HFFc6 (cell line): ENCODE measurements around the gene SORCS3. TPM values are rescaled to one million over a fixed set of nuclear protein-coding genes. Genes with fewer than 3 reads are reported as not detected.

Source experiments
- DNase-seq: peaks from one replicate; pipeline ENCODE4 v3.0.0-alpha.2; 2018
- H3K27ac Mint-ChIP-seq: 2 replicates; pipeline ENCODE4 v1.8.0; 2020; ENCODE audit warnings: mild to moderate bottlenecking, mixed read lengths
- H3K27me3 Mint-ChIP-seq: 2 replicates; pipeline ENCODE4 v1.8.0; 2021; ENCODE audit warnings: mild to moderate bottlenecking, moderate library complexity, mixed read lengths; ENCODE audit not compliant: insufficient read depth
- H3K36me3 Mint-ChIP-seq: 2 replicates; pipeline ENCODE4 v1.8.0; 2021; ENCODE audit warnings: low read depth, mixed read lengths
- H3K4me1 Mint-ChIP-seq: 2 replicates; pipeline ENCODE4 v1.8.0; 2020; ENCODE audit warnings: low read depth, mixed read lengths
- H3K4me3 Mint-ChIP-seq: 2 replicates; pipeline ENCODE4 v1.8.0; 2020; ENCODE audit warnings: mild to moderate bottlenecking, moderate library complexity, mixed read lengths
- H3K9me3 Mint-ChIP-seq: 2 replicates; pipeline ENCODE4 v1.8.0; 2020; ENCODE audit warnings: mild to moderate bottlenecking, mixed read lengths
- total RNA-seq, 6 experiments: library from RNA; stranded (reverse); fragmentation: NEBNext Ultra II Directional; extraction: Animal tissue kit (Norgen Biotek cat#: 25700); gene quantifications; 2 replicates in 1 of 6; 3 replicates in 5 of 6; pipeline ENCODE4 v1.2.3, GENCODE V29; 2021
- TF ChIP-seq, protein P1 (sequence below): fragments of 200-600 bp; sonication (generic); IDR thresholded peaks from 2 replicates; pipeline ENCODE4 v1.5.0; 2021; ENCODE audit warnings: antibody characterized with exemption, mild to moderate bottlenecking

Gene SORCS3
- total RNA-seq, 6 experiments from 2014 or later, result not detected

DNA sequence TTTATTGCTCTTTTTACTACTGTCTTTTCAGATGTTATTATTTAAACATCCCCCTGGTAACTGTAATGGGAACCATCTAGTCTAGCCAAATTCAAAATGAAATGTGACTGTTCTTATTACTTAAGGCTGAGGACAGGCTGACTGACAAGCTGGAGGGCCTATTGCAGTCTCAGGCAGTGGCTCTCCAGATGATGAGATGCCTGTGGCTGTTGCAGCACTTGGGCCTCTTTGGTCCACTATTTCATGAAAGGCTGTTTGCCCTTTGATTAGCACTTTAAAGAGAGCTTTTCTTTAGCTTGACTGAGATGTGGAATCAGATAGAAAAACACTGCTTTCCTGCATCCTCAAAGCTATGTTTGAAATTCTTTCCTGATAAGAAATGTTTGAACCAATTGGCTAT is 540.5 kb downstream of the SORCS3 start:
- DNase-seq, result no peak
- TF ChIP-seq, protein P1, sequence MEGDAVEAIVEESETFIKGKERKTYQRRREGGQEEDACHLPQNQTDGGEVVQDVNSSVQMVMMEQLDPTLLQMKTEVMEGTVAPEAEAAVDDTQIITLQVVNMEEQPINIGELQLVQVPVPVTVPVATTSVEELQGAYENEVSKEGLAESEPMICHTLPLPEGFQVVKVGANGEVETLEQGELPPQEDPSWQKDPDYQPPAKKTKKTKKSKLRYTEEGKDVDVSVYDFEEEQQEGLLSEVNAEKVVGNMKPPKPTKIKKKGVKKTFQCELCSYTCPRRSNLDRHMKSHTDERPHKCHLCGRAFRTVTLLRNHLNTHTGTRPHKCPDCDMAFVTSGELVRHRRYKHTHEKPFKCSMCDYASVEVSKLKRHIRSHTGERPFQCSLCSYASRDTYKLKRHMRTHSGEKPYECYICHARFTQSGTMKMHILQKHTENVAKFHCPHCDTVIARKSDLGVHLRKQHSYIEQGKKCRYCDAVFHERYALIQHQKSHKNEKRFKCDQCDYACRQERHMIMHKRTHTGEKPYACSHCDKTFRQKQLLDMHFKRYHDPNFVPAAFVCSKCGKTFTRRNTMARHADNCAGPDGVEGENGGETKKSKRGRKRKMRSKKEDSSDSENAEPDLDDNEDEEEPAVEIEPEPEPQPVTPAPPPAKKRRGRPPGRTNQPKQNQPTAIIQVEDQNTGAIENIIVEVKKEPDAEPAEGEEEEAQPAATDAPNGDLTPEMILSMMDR, result no peak
- Mint-ChIP-seq H3K36me3 (peaks cover under 1% of the 10 kb centered on the region; the same call in 1 of the 2 replicates), H3K27me3 (no peaks in the 10 kb centered on the region), H3K27ac (no peak overlapping the region), H3K4me1 (no peaks in the 10 kb centered on the region), H3K9me3 (peaks cover 45% of the 10 kb centered on the region), H3K4me3 (no peak overlapping the region)

DNA sequence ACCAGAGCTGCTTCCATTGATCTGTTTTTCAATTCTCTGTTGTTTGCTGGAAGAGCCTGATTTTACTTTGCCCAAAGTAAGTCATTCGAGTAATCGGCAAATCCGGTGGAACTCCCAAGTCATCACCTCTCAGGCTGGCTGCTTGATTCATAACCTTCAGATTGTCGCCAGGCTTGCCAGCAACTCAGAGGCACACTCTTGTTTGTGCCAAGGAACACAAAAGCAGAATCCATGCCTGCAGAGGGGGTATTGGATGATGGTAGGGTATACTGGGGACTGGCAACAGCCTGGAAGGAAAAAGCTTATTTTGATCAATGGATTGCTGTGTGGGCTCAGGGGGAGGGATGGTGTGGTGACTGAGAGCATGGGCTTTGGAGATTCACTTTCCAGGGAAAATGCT is 542.4 kb downstream of the SORCS3 start:
- no peaks in the 10 kb centered on the region for H3K4me1 Mint-ChIP-seq
- H3K27me3 Mint-ChIP-seq, result no peaks in the 10 kb centered on the region
- peaks cover 49% of the 10 kb centered on the region for H3K9me3 Mint-ChIP-seq
- TF ChIP-seq, protein P1, result no peak
- no peak overlapping the region for H3K27ac Mint-ChIP-seq
- no peak for DNase-seq
- H3K4me3 Mint-ChIP-seq, result no peak overlapping the region
- H3K36me3 Mint-ChIP-seq, result peaks cover 7% of the 10 kb centered on the region; the same call in 1 of the 2 replicates

DNA sequence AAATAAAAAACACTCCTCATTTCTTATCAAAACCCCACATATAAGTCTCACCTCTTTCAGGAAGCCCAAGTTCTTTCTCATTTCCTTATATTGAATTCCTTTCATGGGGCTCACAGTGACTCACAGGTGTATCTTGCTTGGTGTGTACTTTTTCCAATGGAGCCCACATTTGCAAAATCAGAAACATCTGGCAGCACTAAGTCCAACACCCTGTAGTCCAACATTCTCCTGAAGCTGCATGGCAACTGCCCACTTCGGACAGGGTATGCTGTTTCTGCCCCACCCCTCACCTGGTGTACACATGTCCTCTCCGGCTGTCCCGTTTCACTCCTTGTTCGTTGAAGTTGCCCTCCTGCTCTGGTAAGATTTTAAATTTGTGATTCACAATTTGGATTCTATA is 544.1 kb downstream of the SORCS3 start:
- H3K9me3 Mint-ChIP-seq, result peaks cover 45% of the 10 kb centered on the region
- H3K36me3 Mint-ChIP-seq, result peaks cover 7% of the 10 kb centered on the region; the same call in 1 of the 2 replicates
- H3K4me1 Mint-ChIP-seq, result no peaks in the 10 kb centered on the region
- no peak overlapping the region for H3K4me3 Mint-ChIP-seq
- DNase-seq, result no peak
- H3K27ac Mint-ChIP-seq, result no peak overlapping the region
- no peaks in the 10 kb centered on the region for H3K27me3 Mint-ChIP-seq
- TF ChIP-seq, protein P1, result no peak

DNA sequence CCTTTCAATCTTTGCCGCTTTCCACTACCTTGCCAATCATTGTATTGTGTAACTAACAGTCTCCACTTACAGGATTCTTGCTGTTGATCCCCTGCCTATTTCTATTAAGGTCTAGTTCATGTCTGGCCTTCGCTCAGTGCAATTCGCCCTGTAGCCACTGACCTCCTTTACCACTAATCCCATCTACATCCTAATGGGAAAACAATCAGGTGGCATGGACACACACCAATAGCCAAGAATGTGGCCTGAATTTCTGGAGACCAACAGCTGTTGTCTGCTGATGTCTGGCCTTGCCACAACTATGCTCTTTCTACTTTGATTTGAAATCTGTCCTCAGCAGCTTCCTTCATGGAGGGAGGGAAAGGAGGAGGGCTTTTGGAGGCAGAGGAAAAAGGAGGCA is 546.2 kb downstream of the SORCS3 start:
- no peaks in the 10 kb centered on the region for H3K27me3 Mint-ChIP-seq
- H3K27ac Mint-ChIP-seq, result no peak overlapping the region
- peaks cover 7% of the 10 kb centered on the region; the same call in 1 of the 2 replicates for H3K36me3 Mint-ChIP-seq
- peaks cover 40% of the 10 kb centered on the region for H3K9me3 Mint-ChIP-seq
- TF ChIP-seq, protein P1, result no peak
- H3K4me1 Mint-ChIP-seq, result no peaks in the 10 kb centered on the region
- DNase-seq, result no peak
- H3K4me3 Mint-ChIP-seq, result no peak overlapping the region

DNA sequence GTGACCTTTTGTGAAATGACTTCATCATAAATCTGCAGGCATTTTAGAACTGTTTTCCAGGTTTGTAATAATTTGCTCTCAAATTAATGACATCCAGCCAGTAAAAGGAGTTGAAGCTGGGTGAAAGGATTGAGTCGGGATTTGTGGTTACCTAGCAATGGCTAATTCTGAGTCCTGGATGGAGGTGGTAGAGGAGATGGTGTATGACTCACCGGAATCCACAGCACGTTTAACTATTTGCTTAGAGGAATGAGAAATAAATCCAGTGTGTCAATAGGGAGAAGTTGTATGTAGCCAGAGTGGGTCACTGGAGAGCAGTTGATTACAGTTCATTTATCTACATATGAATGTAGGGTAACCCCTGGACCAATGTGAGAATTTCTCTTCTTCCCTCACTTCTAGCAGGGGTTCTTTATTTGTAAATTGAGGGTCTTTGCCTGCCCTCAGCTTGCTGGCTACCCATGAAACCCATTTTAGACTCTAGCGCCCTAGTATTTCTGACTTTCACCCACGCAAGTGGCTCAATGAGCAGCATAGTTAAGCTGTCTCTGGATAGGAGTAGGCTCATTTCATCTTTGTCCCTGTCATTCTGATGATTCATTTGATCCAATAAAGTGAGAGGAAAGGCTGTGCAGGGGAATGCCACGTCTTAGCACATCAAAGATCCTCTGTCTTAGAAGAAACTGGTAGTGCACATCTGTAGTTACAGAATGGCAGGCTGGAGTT is 547.8 kb downstream of the SORCS3 start:
- TF ChIP-seq, protein P1, result no peak
- no peak for DNase-seq
- Mint-ChIP-seq H3K9me3 (peaks cover 44% of the 10 kb centered on the region), H3K36me3 (peaks cover 7% of the 10 kb centered on the region; the same call in 1 of the 2 replicates), H3K4me3 (no peak overlapping the region), H3K27ac (no peak overlapping the region), H3K27me3 (no peaks in the 10 kb centered on the region), H3K4me1 (no peaks in the 10 kb centered on the region)
